Measurements from ENCODE around the gene PEDS1. TPM values are rescaled to one million over a fixed set of nuclear protein-coding genes. Genes with fewer than 3 reads are reported as not detected.

Gene PEDS1
- total RNA-seq, 1 experiment from 2014 or later: 29.7 TPM

DNA sequence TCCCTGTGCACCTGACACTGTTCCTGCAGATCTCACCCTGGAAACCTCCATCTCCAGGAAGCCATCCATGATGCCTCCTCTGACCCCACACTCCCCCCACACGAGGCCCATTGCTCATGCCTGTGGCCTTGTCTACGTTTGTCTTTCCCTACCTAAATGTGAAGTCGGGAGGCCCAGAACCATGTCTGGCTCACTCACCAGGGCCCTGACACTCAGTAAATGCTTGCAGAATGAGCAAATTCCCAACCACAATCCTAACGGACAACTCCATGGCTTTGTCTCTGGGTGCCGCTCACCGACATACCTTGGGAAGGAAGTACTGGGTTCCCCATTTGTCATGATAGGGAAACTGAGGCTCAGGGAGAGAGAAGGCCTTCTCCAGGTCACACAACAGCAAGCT is 7.3 kb downstream of the PEDS1 start:
- Histone ChIP-seq H4K20me1 (ENCODE audit: insufficient read depth, low read depth, low read length) (no peaks in the 10 kb centered on the region), H3K4me1 (ENCODE audit: low read length) (peaks cover 18% of the 10 kb centered on the region), H3K36me3 (ENCODE audit: insufficient read depth, low read length) (no peaks in the 10 kb centered on the region), H3K9ac (ENCODE audit: low read length) (peak overlapping the region; percentile 88), H3K27me3 (ENCODE audit: low read length) (no peaks in the 10 kb centered on the region), H3K9me2 (replicated peaks; ENCODE audit: insufficient read depth, low read length) (no peaks in the 10 kb centered on the region), H3K4me3 (ENCODE audit: low read length) (peak overlapping the region; percentile 75), H2AFZ (ENCODE audit: low read length) (no peak overlapping the region), H3K4me2 (ENCODE audit: low read depth, low read length, poor library complexity, severe bottlenecking) (peak overlapping the region; percentile 95), H3K79me2 (ENCODE audit: low read length) (peaks cover 65% of the 10 kb centered on the region), H3K9me3 (ENCODE audit: low read length) (no peaks in the 10 kb centered on the region), H3K27ac (ENCODE audit: low read length) (peak overlapping the region; percentile 76)
- DNase-seq: no peak

DNA sequence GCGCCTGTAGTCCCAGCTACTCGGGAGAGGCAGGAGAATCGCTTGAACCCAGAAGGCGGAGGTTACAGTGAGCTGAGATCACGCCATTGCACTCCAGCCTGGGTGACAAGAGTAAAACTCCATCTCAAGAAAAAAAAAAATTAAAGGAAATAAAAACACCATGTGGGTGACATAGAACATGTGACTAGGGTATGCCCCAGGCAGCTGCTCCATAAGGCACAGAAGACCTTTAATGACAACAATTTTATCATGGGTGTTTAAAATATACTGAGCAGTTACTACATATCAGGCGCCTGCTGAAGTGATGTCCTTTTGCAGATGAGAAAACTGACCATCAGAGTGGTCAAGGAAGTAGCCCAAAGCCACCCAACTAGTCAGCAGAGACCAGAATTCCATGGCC is 8.0 kb downstream of the PEDS1 start:
- no peaks in the 10 kb centered on the region for H3K9me3 ChIP-seq (ENCODE audit: low read length)
- no peaks in the 10 kb centered on the region for H3K36me3 ChIP-seq (ENCODE audit: insufficient read depth, low read length)
- H3K27ac ChIP-seq (ENCODE audit: low read length): no peak overlapping the region
- peaks cover 61% of the 10 kb centered on the region for H3K79me2 ChIP-seq (ENCODE audit: low read length)
- no peak overlapping the region for H2AFZ ChIP-seq (ENCODE audit: low read length)
- no peaks in the 10 kb centered on the region for H3K27me3 ChIP-seq (ENCODE audit: low read length)
- H3K4me3 ChIP-seq (ENCODE audit: low read length): no peak overlapping the region
- no peaks in the 10 kb centered on the region for H3K9me2 ChIP-seq (replicated peaks; ENCODE audit: insufficient read depth, low read length)
- peaks cover 15% of the 10 kb centered on the region for H3K4me1 ChIP-seq (ENCODE audit: low read length)
- H3K9ac ChIP-seq (ENCODE audit: low read length): no peak overlapping the region
- H4K20me1 ChIP-seq (ENCODE audit: insufficient read depth, low read depth, low read length): no peaks in the 10 kb centered on the region
- H3K4me2 ChIP-seq (ENCODE audit: low read depth, low read length, poor library complexity, severe bottlenecking): no peak overlapping the region
- no peak for DNase-seq

DNA sequence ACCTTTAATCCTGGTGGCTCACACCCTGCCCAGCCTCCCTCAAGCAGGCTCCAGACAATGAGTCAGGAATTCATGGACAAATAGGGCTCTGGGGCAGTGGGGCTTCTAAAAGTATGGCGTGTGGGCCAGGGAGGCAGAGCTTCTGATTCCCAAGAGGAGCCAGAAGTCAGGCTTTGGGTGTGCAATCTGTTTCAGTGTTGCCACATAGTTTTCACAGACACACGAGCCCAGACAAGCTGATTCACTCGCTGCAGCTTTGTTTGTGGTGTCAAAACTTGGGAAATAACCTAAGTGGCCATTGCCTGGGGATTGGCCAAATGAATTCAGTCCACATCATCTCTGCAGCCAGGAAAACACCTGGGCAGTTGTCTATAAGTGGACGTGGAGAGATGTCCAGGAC is 9.2 kb downstream of the PEDS1 start:
- H3K9ac ChIP-seq (ENCODE audit: low read length): no peak overlapping the region
- H3K36me3 ChIP-seq (ENCODE audit: insufficient read depth, low read length): peaks cover 4% of the 10 kb centered on the region; the same call in 1 of the 2 replicates
- H3K9me3 ChIP-seq (ENCODE audit: low read length): no peaks in the 10 kb centered on the region
- no peaks in the 10 kb centered on the region for H4K20me1 ChIP-seq (ENCODE audit: insufficient read depth, low read depth, low read length)
- no peak overlapping the region for H3K4me3 ChIP-seq (ENCODE audit: low read length)
- H3K4me1 ChIP-seq (ENCODE audit: low read length): peaks cover 15% of the 10 kb centered on the region
- H2AFZ ChIP-seq (ENCODE audit: low read length): no peak overlapping the region
- no peak overlapping the region for H3K4me2 ChIP-seq (ENCODE audit: low read depth, low read length, poor library complexity, severe bottlenecking)
- no peaks in the 10 kb centered on the region for H3K27me3 ChIP-seq (ENCODE audit: low read length)
- H3K9me2 ChIP-seq (replicated peaks; ENCODE audit: insufficient read depth, low read length): no peaks in the 10 kb centered on the region
- DNase-seq: no peak
- peaks cover 49% of the 10 kb centered on the region for H3K79me2 ChIP-seq (ENCODE audit: low read length)
- no peak overlapping the region for H3K27ac ChIP-seq (ENCODE audit: low read length)

DNA sequence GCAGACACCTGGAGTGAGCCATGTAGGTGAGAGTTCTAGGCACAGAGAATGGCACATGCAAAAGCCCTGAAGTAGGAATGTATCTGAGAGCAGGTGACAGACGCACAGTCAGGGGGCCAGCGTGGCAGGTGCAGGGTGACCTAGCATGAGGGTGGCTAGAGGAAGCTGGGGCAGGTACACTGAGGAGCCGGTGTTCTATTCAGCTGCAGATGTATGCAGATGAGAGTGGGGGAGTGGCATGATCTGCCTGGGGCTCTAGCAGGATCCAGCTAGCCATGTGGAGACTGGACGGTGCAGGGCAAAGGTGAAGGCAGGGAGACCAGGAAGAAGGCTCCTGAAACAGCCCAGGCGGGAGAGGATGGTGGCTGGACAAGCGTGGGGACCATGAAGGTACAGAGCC is 10.7 kb downstream of the PEDS1 start:
- H3K4me1 ChIP-seq (ENCODE audit: low read length): peaks cover 15% of the 10 kb centered on the region
- no peak overlapping the region for H3K27ac ChIP-seq (ENCODE audit: low read length)
- DNase-seq: no peak
- H3K9me2 ChIP-seq (replicated peaks; ENCODE audit: insufficient read depth, low read length): no peaks in the 10 kb centered on the region
- H3K79me2 ChIP-seq (ENCODE audit: low read length): peaks cover 46% of the 10 kb centered on the region
- H3K27me3 ChIP-seq (ENCODE audit: low read length): no peaks in the 10 kb centered on the region
- no peak overlapping the region for H3K4me2 ChIP-seq (ENCODE audit: low read depth, low read length, poor library complexity, severe bottlenecking)
- no peaks in the 10 kb centered on the region for H3K9me3 ChIP-seq (ENCODE audit: low read length)
- no peak overlapping the region for H3K4me3 ChIP-seq (ENCODE audit: low read length)
- H2AFZ ChIP-seq (ENCODE audit: low read length): no peak overlapping the region
- no peaks in the 10 kb centered on the region for H4K20me1 ChIP-seq (ENCODE audit: insufficient read depth, low read depth, low read length)
- no peak overlapping the region for H3K9ac ChIP-seq (ENCODE audit: low read length)
- H3K36me3 ChIP-seq (ENCODE audit: insufficient read depth, low read length): peaks cover 4% of the 10 kb centered on the region; the same call in 1 of the 2 replicates

DNA sequence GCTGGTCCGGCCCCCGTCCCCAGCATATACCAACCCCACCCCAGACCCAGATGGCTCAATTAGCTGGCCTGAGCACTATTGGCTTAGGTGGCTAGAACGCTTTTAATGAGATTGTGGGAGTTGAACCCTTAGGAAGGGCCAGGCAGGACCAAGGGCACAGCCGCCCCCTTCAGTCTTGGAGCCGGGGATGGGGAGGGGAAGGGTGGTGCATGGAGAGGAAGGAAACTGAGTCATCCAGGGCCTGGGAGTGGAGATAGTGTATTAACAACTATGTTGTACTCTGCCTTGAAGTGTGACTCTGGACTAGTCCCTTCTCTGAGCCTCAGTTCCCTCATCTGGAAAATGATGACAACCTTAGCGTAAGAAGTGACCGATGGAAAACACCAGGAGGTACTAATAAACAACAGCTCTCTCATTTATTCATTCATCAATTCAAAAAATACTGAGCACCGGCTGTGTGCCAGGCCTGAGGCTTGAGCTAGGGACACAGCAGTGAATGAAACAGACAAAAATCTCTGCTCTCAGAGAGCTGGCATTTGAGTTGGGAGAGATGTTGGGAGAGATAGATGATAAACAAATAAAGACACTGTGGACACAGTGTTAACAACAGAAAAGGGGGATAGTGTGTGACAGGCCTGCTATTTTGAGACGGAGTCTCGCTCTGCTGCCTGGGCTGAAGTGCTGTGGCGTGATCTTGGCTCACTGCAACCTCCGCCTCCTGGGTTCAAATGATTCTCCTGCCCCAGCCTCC is 11.5 kb downstream of the PEDS1 start:
- Histone ChIP-seq H3K27me3 (ENCODE audit: low read length) (no peaks in the 10 kb centered on the region), H3K9me2 (replicated peaks; ENCODE audit: insufficient read depth, low read length) (no peaks in the 10 kb centered on the region), H3K27ac (ENCODE audit: low read length) (no peak overlapping the region), H4K20me1 (ENCODE audit: insufficient read depth, low read depth, low read length) (no peaks in the 10 kb centered on the region), H3K9me3 (ENCODE audit: low read length) (no peaks in the 10 kb centered on the region), H2AFZ (ENCODE audit: low read length) (no peak overlapping the region), H3K4me2 (ENCODE audit: low read depth, low read length, poor library complexity, severe bottlenecking) (no peak overlapping the region), H3K9ac (ENCODE audit: low read length) (no peak overlapping the region), H3K36me3 (ENCODE audit: insufficient read depth, low read length) (peaks cover 4% of the 10 kb centered on the region; the same call in 1 of the 2 replicates), H3K4me3 (ENCODE audit: low read length) (no peak overlapping the region), H3K4me1 (ENCODE audit: low read length) (peaks cover 9% of the 10 kb centered on the region), H3K79me2 (ENCODE audit: low read length) (peaks cover 45% of the 10 kb centered on the region)
- DNase-seq: no peak

DNA sequence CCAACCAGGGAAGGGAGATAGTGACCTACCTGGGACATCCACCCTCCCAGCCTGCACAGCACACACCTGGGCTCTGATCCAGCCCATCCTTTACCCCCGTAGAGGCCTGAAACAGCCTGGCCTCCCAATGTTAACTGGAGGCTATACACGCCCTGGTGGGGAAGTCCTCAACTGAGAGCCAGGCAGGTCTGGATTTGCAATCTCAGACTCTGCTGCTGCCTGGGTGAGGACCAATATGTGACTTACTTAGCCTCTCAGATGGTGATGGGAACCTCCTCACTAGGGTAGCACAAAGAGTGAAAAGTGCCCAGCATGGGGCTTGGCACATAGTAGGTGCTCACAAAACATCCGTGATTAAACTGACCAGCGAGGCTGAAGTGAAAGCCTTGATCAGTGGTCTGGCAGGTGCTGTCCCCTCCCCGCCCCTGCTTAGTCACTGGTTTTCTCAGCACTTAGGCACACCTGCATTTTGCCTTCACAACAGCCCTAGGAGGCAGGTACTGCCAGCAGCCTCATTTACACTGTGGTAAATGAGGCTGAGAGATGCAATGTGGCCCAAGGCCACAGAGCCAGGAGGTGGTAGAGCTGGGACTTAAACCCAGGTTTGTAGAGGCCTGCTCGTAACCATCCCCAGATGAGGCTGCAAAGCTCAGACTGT is 12.4 kb downstream of the PEDS1 start:
- no peak overlapping the region for H3K9ac ChIP-seq (ENCODE audit: low read length)
- peaks cover under 1% of the 10 kb centered on the region for H3K4me1 ChIP-seq (ENCODE audit: low read length)
- H3K9me3 ChIP-seq (ENCODE audit: low read length): no peaks in the 10 kb centered on the region
- no peak overlapping the region for H3K27ac ChIP-seq (ENCODE audit: low read length)
- H3K79me2 ChIP-seq (ENCODE audit: low read length): peaks cover 36% of the 10 kb centered on the region
- H2AFZ ChIP-seq (ENCODE audit: low read length): no peak overlapping the region
- no peaks in the 10 kb centered on the region for H4K20me1 ChIP-seq (ENCODE audit: insufficient read depth, low read depth, low read length)
- no peak for DNase-seq
- H3K36me3 ChIP-seq (ENCODE audit: insufficient read depth, low read length): peaks cover 4% of the 10 kb centered on the region; the same call in 1 of the 2 replicates
- no peaks in the 10 kb centered on the region for H3K9me2 ChIP-seq (replicated peaks; ENCODE audit: insufficient read depth, low read length)
- no peak overlapping the region for H3K4me3 ChIP-seq (ENCODE audit: low read length)
- no peaks in the 10 kb centered on the region for H3K27me3 ChIP-seq (ENCODE audit: low read length)
- no peak overlapping the region for H3K4me2 ChIP-seq (ENCODE audit: low read depth, low read length, poor library complexity, severe bottlenecking)

DNA sequence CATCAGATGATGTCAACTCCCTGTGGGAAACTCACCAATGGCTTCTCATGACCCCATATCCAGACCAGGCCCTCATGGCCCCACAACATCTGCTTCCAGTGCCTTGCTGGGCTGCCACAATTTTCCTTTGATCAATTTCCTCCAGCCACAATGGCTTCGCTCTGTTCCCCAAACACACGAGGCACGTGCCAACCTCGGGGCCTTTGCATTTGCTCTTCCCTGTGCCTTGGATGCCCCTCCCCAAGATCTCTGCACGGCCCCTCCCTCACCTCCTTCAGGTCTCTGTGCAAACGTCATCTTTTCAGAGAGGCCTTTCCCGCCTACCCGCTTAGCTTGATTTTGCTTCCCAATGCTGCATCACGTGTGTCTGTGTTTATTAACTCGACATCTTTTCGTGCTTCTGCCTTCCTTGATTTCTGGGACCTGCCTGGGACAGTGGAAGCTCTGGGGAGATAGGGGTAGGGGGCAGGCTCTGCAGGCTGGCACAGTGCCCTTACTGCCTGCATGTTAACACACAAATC is 13.1 kb downstream of the PEDS1 start:
- no peaks in the 10 kb centered on the region for H4K20me1 ChIP-seq (ENCODE audit: insufficient read depth, low read depth, low read length)
- H3K4me3 ChIP-seq (ENCODE audit: low read length): no peak overlapping the region
- H3K27me3 ChIP-seq (ENCODE audit: low read length): no peaks in the 10 kb centered on the region
- H3K79me2 ChIP-seq (ENCODE audit: low read length): peaks cover 35% of the 10 kb centered on the region
- no peak for DNase-seq
- no peaks in the 10 kb centered on the region for H3K4me1 ChIP-seq (ENCODE audit: low read length)
- H3K27ac ChIP-seq (ENCODE audit: low read length): no peak overlapping the region
- H3K36me3 ChIP-seq (ENCODE audit: insufficient read depth, low read length): peaks cover 7% of the 10 kb centered on the region; the same call in 1 of the 2 replicates
- no peak overlapping the region for H2AFZ ChIP-seq (ENCODE audit: low read length)
- no peak overlapping the region for H3K4me2 ChIP-seq (ENCODE audit: low read depth, low read length, poor library complexity, severe bottlenecking)
- H3K9me3 ChIP-seq (ENCODE audit: low read length): no peaks in the 10 kb centered on the region
- no peaks in the 10 kb centered on the region for H3K9me2 ChIP-seq (replicated peaks; ENCODE audit: insufficient read depth, low read length)
- no peak overlapping the region for H3K9ac ChIP-seq (ENCODE audit: low read length)
